ENCODE measurements around the gene TOP3B.

Gene TOP3B

GRCh38 chr22:21981874-21982273, 713 bp downstream of the TOP3B start:
- no peak for DNase-seq
- peaks cover 5% of the 10 kb centered on the region for H3K36me3 ChIP-seq (ENCODE audit: control insufficient read depth, insufficient read depth, low read length)
- H3K27me3 ChIP-seq (replicated peaks; ENCODE audit: control insufficient read depth, insufficient read depth, low read length, poor library complexity, severe bottlenecking) = no peaks in the 10 kb centered on the region
- H3K4me1 ChIP-seq (ENCODE audit: control insufficient read depth, insufficient read depth, low read length, poor library complexity, severe bottlenecking) = peaks cover 9% of the 10 kb centered on the region
- H3K27ac ChIP-seq (ENCODE audit: insufficient read depth, low read length, poor library complexity, severe bottlenecking) = peak overlapping the region; percentile 79
- no peaks in the 10 kb centered on the region for H3K9me3 ChIP-seq (ENCODE audit: control insufficient read depth, low read length)
- H3K4me3 ChIP-seq (ENCODE audit: insufficient read depth, low read depth, low read length, poor library complexity, severe bottlenecking) = peak overlapping the region; percentile 100

- H3K4me3 ChIP-seq (ENCODE audit: insufficient read depth, low read depth, low read length, poor library complexity, severe bottlenecking) = no peak overlapping the region
- H3K36me3 ChIP-seq (ENCODE audit: control insufficient read depth, insufficient read depth, low read length) = peaks cover 7% of the 10 kb centered on the region
- H3K4me1 ChIP-seq (ENCODE audit: control insufficient read depth, insufficient read depth, low read length, poor library complexity, severe bottlenecking) = peaks cover 9% of the 10 kb centered on the region
- no peaks in the 10 kb centered on the region for H3K27me3 ChIP-seq (replicated peaks; ENCODE audit: control insufficient read depth, insufficient read depth, low read length, poor library complexity, severe bottlenecking)
- no peak overlapping the region for H3K27ac ChIP-seq (ENCODE audit: insufficient read depth, low read length, poor library complexity, severe bottlenecking)
- H3K9me3 ChIP-seq (ENCODE audit: control insufficient read depth, low read length) = no peaks in the 10 kb centered on the region
- no peak for DNase-seq
These were observed 2.0 kb downstream of the TOP3B start for GRCh38 chr22:21980547-21980946.

- Histone ChIP-seq H3K4me1 (ENCODE audit: control insufficient read depth, insufficient read depth, low read length, poor library complexity, severe bottlenecking) (peaks cover 9% of the 10 kb centered on the region), H3K9me3 (ENCODE audit: control insufficient read depth, low read length) (no peaks in the 10 kb centered on the region), H3K27me3 (replicated peaks; ENCODE audit: control insufficient read depth, insufficient read depth, low read length, poor library complexity, severe bottlenecking) (no peaks in the 10 kb centered on the region), H3K36me3 (ENCODE audit: control insufficient read depth, insufficient read depth, low read length) (peaks cover 23% of the 10 kb centered on the region), H3K27ac (ENCODE audit: insufficient read depth, low read length, poor library complexity, severe bottlenecking) (no peak overlapping the region), H3K4me3 (ENCODE audit: insufficient read depth, low read depth, low read length, poor library complexity, severe bottlenecking) (no peak overlapping the region)
- no peak for DNase-seq
These were observed 3.8 kb downstream of the TOP3B start for GRCh38 chr22:21978564-21979386.

GRCh38 chr22:21977814-21978213, 4.8 kb downstream of the TOP3B start:
- Histone ChIP-seq H3K27me3 (replicated peaks; ENCODE audit: control insufficient read depth, insufficient read depth, low read length, poor library complexity, severe bottlenecking) (no peaks in the 10 kb centered on the region), H3K4me3 (ENCODE audit: insufficient read depth, low read depth, low read length, poor library complexity, severe bottlenecking) (no peak overlapping the region), H3K27ac (ENCODE audit: insufficient read depth, low read length, poor library complexity, severe bottlenecking) (no peak overlapping the region), H3K4me1 (ENCODE audit: control insufficient read depth, insufficient read depth, low read length, poor library complexity, severe bottlenecking) (peaks cover 9% of the 10 kb centered on the region), H3K36me3 (ENCODE audit: control insufficient read depth, insufficient read depth, low read length) (peaks cover 33% of the 10 kb centered on the region), H3K9me3 (ENCODE audit: control insufficient read depth, low read length) (no peaks in the 10 kb centered on the region)
- DNase-seq = no peak

DNA sequence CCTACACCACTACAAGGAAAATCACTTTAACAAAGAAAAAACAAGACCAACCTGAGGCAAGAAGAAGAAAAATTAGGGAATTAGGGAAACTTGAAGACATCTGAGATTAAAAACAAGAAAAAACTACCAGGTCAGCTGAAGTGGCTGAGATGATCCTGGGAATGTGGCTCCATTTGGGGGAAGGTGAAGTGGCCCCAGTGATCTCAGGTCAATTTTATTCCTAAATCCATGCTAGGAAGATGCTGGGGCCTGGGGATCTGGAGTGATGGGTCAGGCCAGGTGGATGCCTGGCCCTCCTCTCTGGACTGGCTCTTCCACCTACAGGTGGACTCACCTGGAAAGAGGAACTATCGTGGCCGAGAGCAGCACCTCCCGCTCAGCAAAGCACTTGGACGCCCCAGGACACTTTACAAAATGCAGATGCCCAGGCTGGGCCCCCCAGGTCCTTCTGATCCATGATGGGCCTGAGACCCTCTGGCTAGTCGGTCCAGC, 6.7 kb downstream of the TOP3B start:
- H3K27ac ChIP-seq (ENCODE audit: insufficient read depth, low read length, poor library complexity, severe bottlenecking) = no peak overlapping the region
- no peaks in the 10 kb centered on the region for H3K4me1 ChIP-seq (ENCODE audit: control insufficient read depth, insufficient read depth, low read length, poor library complexity, severe bottlenecking)
- no peaks in the 10 kb centered on the region for H3K27me3 ChIP-seq (replicated peaks; ENCODE audit: control insufficient read depth, insufficient read depth, low read length, poor library complexity, severe bottlenecking)
- peaks cover 51% of the 10 kb centered on the region for H3K36me3 ChIP-seq (ENCODE audit: control insufficient read depth, insufficient read depth, low read length)
- H3K9me3 ChIP-seq (ENCODE audit: control insufficient read depth, low read length) = no peaks in the 10 kb centered on the region
- no peak overlapping the region for H3K4me3 ChIP-seq (ENCODE audit: insufficient read depth, low read depth, low read length, poor library complexity, severe bottlenecking)
- no peak for DNase-seq

GRCh38 chr22:21975273-21975672, 7.3 kb downstream of the TOP3B start:
- no peaks in the 10 kb centered on the region for H3K4me1 ChIP-seq (ENCODE audit: control insufficient read depth, insufficient read depth, low read length, poor library complexity, severe bottlenecking)
- no peak for DNase-seq
- H3K9me3 ChIP-seq (ENCODE audit: control insufficient read depth, low read length) = no peaks in the 10 kb centered on the region
- no peaks in the 10 kb centered on the region for H3K27me3 ChIP-seq (replicated peaks; ENCODE audit: control insufficient read depth, insufficient read depth, low read length, poor library complexity, severe bottlenecking)
- H3K36me3 ChIP-seq (ENCODE audit: control insufficient read depth, insufficient read depth, low read length) = peaks cover 57% of the 10 kb centered on the region
- H3K27ac ChIP-seq (ENCODE audit: insufficient read depth, low read length, poor library complexity, severe bottlenecking) = no peak overlapping the region
- no peak overlapping the region for H3K4me3 ChIP-seq (ENCODE audit: insufficient read depth, low read depth, low read length, poor library complexity, severe bottlenecking)

- peaks cover 62% of the 10 kb centered on the region for H3K36me3 ChIP-seq (ENCODE audit: control insufficient read depth, insufficient read depth, low read length)
- no peak overlapping the region for H3K27ac ChIP-seq (ENCODE audit: insufficient read depth, low read length, poor library complexity, severe bottlenecking)
- DNase-seq = no peak
- no peaks in the 10 kb centered on the region for H3K4me1 ChIP-seq (ENCODE audit: control insufficient read depth, insufficient read depth, low read length, poor library complexity, severe bottlenecking)
- no peaks in the 10 kb centered on the region for H3K9me3 ChIP-seq (ENCODE audit: control insufficient read depth, low read length)
- H3K27me3 ChIP-seq (replicated peaks; ENCODE audit: control insufficient read depth, insufficient read depth, low read length, poor library complexity, severe bottlenecking) = no peaks in the 10 kb centered on the region
- no peak overlapping the region for H3K4me3 ChIP-seq (ENCODE audit: insufficient read depth, low read depth, low read length, poor library complexity, severe bottlenecking)
These were observed 8.4 kb downstream of the TOP3B start for GRCh38 chr22:21974058-21974649.

- no peak overlapping the region for H3K27ac ChIP-seq (ENCODE audit: insufficient read depth, low read length, poor library complexity, severe bottlenecking)
- H3K9me3 ChIP-seq (ENCODE audit: control insufficient read depth, low read length) = no peaks in the 10 kb centered on the region
- no peak overlapping the region for H3K4me3 ChIP-seq (ENCODE audit: insufficient read depth, low read depth, low read length, poor library complexity, severe bottlenecking)
- no peaks in the 10 kb centered on the region for H3K27me3 ChIP-seq (replicated peaks; ENCODE audit: control insufficient read depth, insufficient read depth, low read length, poor library complexity, severe bottlenecking)
- no peaks in the 10 kb centered on the region for H3K4me1 ChIP-seq (ENCODE audit: control insufficient read depth, insufficient read depth, low read length, poor library complexity, severe bottlenecking)
- DNase-seq = no peak
- H3K36me3 ChIP-seq (ENCODE audit: control insufficient read depth, insufficient read depth, low read length) = peaks cover 69% of the 10 kb centered on the region
These were observed 9.8 kb downstream of the TOP3B start for GRCh38 chr22:21972806-21973205.

GRCh38 chr22:21972293-21972779, 10.3 kb downstream of the TOP3B start:
- peak in 2 of 3 donors; percentile 18 to 26 for DNase-seq
- no peak overlapping the region for H3K27ac ChIP-seq (ENCODE audit: insufficient read depth, low read length, poor library complexity, severe bottlenecking)
- no peaks in the 10 kb centered on the region for H3K9me3 ChIP-seq (ENCODE audit: control insufficient read depth, low read length)
- no peaks in the 10 kb centered on the region for H3K27me3 ChIP-seq (replicated peaks; ENCODE audit: control insufficient read depth, insufficient read depth, low read length, poor library complexity, severe bottlenecking)
- no peak overlapping the region for H3K4me3 ChIP-seq (ENCODE audit: insufficient read depth, low read depth, low read length, poor library complexity, severe bottlenecking)
- H3K4me1 ChIP-seq (ENCODE audit: control insufficient read depth, insufficient read depth, low read length, poor library complexity, severe bottlenecking) = no peaks in the 10 kb centered on the region
- H3K36me3 ChIP-seq (ENCODE audit: control insufficient read depth, insufficient read depth, low read length) = peaks cover 73% of the 10 kb centered on the region

- peaks cover 78% of the 10 kb centered on the region for H3K36me3 ChIP-seq (ENCODE audit: control insufficient read depth, insufficient read depth, low read length)
- H3K27me3 ChIP-seq (replicated peaks; ENCODE audit: control insufficient read depth, insufficient read depth, low read length, poor library complexity, severe bottlenecking) = no peaks in the 10 kb centered on the region
- H3K27ac ChIP-seq (ENCODE audit: insufficient read depth, low read length, poor library complexity, severe bottlenecking) = no peak overlapping the region
- H3K9me3 ChIP-seq (ENCODE audit: control insufficient read depth, low read length) = no peaks in the 10 kb centered on the region
- no peak overlapping the region for H3K4me3 ChIP-seq (ENCODE audit: insufficient read depth, low read depth, low read length, poor library complexity, severe bottlenecking)
- no peak for DNase-seq
- no peaks in the 10 kb centered on the region for H3K4me1 ChIP-seq (ENCODE audit: control insufficient read depth, insufficient read depth, low read length, poor library complexity, severe bottlenecking)
These were observed 10.7 kb downstream of the TOP3B start for GRCh38 chr22:21971858-21972275.

Data from effector memory CD4-positive, alpha-beta T cell (primary cell).